IMR-90 (cell line): ENCODE measurements around the gene PDF.

Source experiments
- CEBPB ChIP-seq: IDR thresholded peaks from 2 replicates; pipeline ENCODE4 v1.6.1; 2012; ENCODE audit warnings: low read depth, low read length, improper control_type of control experiment
- MAFK ChIP-seq: IDR thresholded peaks from 2 replicates; pipeline ENCODE4 v1.6.1; 2012; ENCODE audit warnings: low read depth, low read length, improper control_type of control experiment
- MAZ ChIP-seq: IDR thresholded peaks from 2 replicates; pipeline ENCODE4 v1.6.1; 2012; ENCODE audit warnings: low read depth, mild to moderate bottlenecking, low read length, improper control_type of control experiment, moderate library complexity, borderline replicate concordance
- NFE2L2 ChIP-seq: fragments of 150-350 bp; IDR thresholded peaks from 2 replicates; pipeline ENCODE4 v1.6.1; 2016; ENCODE audit warnings: low read depth, mild to moderate bottlenecking, low read length
- POLR2A ChIP-seq: IDR thresholded peaks from 2 replicates; pipeline ENCODE4 v1.6.1; 2012; ENCODE audit warnings: mild to moderate bottlenecking, low read depth, low read length
- SMC3 ChIP-seq: fragments of 150-350 bp; IDR thresholded peaks from 2 replicates; pipeline ENCODE4 v1.6.1; 2016; ENCODE audit warnings: low read depth, mild to moderate bottlenecking, antibody characterized with exemption, low read length, moderate library complexity
- TF ChIP-seq, protein P1 (sequence below): conservative IDR thresholded peaks from 2 replicates; pipeline ENCODE4 v1.5.1; 2012; ENCODE audit warnings: mild to moderate bottlenecking, low read depth, low read length, improper control_type of control experiment
- TF ChIP-seq, protein P2 (sequence below): fragments of 150-350 bp; IDR thresholded peaks from 2 replicates; pipeline ENCODE4 v1.6.1; 2017; ENCODE audit warnings: mild to moderate bottlenecking, antibody characterized with exemption, low read length, low read depth

DNA sequence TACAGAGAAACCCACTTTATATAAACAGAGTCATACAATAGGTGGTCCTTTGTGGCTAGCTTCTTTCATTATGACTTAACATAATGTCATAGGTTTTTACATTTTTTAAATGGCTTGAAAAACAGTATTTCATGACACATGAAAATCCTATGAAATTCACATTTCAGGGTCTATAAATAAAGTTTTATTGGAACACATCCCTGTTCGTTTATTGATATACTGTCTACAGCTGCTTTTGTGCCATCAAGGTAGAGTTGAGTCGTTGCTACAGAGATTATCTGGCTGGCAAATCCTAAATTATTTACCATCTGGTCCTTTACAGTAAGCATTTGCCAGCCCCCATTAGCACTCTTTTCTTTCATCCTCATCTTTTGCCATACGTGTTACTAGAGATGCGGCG, 16.9 kb downstream of the PDF start:
- TF ChIP-seq POLR2A, result no peak
- TF ChIP-seq, protein P1, sequence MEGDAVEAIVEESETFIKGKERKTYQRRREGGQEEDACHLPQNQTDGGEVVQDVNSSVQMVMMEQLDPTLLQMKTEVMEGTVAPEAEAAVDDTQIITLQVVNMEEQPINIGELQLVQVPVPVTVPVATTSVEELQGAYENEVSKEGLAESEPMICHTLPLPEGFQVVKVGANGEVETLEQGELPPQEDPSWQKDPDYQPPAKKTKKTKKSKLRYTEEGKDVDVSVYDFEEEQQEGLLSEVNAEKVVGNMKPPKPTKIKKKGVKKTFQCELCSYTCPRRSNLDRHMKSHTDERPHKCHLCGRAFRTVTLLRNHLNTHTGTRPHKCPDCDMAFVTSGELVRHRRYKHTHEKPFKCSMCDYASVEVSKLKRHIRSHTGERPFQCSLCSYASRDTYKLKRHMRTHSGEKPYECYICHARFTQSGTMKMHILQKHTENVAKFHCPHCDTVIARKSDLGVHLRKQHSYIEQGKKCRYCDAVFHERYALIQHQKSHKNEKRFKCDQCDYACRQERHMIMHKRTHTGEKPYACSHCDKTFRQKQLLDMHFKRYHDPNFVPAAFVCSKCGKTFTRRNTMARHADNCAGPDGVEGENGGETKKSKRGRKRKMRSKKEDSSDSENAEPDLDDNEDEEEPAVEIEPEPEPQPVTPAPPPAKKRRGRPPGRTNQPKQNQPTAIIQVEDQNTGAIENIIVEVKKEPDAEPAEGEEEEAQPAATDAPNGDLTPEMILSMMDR, result no peak
- no peak for TF ChIP-seq NFE2L2
- TF ChIP-seq, protein P2, sequence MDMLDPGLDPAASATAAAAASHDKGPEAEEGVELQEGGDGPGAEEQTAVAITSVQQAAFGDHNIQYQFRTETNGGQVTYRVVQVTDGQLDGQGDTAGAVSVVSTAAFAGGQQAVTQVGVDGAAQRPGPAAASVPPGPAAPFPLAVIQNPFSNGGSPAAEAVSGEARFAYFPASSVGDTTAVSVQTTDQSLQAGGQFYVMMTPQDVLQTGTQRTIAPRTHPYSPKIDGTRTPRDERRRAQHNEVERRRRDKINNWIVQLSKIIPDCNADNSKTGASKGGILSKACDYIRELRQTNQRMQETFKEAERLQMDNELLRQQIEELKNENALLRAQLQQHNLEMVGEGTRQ, result no peak
- TF ChIP-seq SMC3, result no peak
- no peak for TF ChIP-seq MAZ
- TF ChIP-seq CEBPB, result no peak
- TF ChIP-seq MAFK, result no peak
